ENCODE measurements around the gene PSMD12.
"Not testable (repeated sequence)": the region's sequence is repeated elsewhere in the genome, so short reads cannot be mapped to it uniquely, and the experiment has no call there.

DNA sequence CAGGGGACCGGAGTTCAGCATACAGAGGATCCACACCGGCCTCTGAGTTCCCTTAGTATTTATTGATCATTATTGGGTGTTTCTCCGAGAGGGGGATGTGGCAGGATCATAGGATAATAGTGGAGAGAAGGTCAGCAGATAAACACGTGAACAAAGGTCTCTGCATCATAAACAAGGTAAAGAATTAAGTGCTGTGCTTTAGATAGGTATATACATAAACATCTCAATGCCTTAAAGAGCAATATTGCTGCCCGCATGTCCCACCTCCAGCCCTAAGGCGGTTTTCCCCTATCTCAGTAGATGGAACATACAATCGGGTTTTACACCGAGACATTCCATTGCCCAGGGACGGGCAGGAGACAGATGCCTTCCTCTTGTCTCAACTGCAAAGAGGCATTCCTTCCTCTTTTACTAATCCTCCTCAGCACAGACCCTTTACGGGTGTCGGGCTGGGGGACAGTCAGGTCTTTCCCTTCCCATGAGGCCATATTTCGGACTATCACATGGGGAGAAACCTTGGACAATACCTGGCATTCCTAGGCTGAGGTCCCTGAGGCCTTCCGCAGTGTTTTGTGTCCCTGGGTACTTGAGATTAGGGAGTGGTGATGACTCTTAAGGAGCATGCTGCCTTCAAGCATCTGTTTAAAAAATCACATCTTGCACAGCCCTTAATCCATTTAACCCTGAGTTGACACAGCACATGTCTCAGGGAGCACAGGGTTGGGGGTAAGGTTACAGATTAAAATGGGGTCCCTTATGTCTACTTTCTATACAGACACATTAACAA lies 39.2 kb downstream of the PSMD12 start:
- TF ChIP-seq, protein P1, sequence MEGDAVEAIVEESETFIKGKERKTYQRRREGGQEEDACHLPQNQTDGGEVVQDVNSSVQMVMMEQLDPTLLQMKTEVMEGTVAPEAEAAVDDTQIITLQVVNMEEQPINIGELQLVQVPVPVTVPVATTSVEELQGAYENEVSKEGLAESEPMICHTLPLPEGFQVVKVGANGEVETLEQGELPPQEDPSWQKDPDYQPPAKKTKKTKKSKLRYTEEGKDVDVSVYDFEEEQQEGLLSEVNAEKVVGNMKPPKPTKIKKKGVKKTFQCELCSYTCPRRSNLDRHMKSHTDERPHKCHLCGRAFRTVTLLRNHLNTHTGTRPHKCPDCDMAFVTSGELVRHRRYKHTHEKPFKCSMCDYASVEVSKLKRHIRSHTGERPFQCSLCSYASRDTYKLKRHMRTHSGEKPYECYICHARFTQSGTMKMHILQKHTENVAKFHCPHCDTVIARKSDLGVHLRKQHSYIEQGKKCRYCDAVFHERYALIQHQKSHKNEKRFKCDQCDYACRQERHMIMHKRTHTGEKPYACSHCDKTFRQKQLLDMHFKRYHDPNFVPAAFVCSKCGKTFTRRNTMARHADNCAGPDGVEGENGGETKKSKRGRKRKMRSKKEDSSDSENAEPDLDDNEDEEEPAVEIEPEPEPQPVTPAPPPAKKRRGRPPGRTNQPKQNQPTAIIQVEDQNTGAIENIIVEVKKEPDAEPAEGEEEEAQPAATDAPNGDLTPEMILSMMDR (IDR thresholded peaks at IDR 0.05): not testable (repeated sequence)
- not testable (repeated sequence) for TF ChIP-seq POLR2AphosphoS5, POLR2A (IDR thresholded peaks at IDR 0.05)

All from prostate gland (tissue), 2 donors.